ENCODE measurements around the gene CSTF1. TPM values are rescaled to one million over a fixed set of nuclear protein-coding genes. Genes with fewer than 3 reads are reported as not detected.

Gene CSTF1
- total RNA-seq, 4 donors from 2014 or later: 15.3 to 24.8 (median 20.2) TPM

- no peak for TF ChIP-seq CTCF (IDR thresholded peaks at IDR 0.05; ENCODE audit: low read depth)
These were observed 52.7 kb downstream of the CSTF1 start for GRCh38 chr20:56445130-56445529.

GRCh38 chr20:56445540-56445939 lies 53.1 kb downstream of the CSTF1 start:
- TF ChIP-seq CTCF (IDR thresholded peaks at IDR 0.05; ENCODE audit: low read depth): no peak

GRCh38 chr20:56447227-56447626 lies 54.8 kb downstream of the CSTF1 start:
- no peak for TF ChIP-seq CTCF (IDR thresholded peaks at IDR 0.05; ENCODE audit: low read depth)

- TF ChIP-seq CTCF (IDR thresholded peaks at IDR 0.05; ENCODE audit: low read depth): no peak
These were observed 57.0 kb downstream of the CSTF1 start for GRCh38 chr20:56449459-56449858.

GRCh38 chr20:56451056-56451765 lies 58.8 kb downstream of the CSTF1 start:
- TF ChIP-seq CTCF (IDR thresholded peaks at IDR 0.05; ENCODE audit: low read depth): no peak

GRCh38 chr20:56453352-56453751 lies 60.9 kb downstream of the CSTF1 start:
- TF ChIP-seq CTCF (IDR thresholded peaks at IDR 0.05; ENCODE audit: low read depth): no peak

- no peak for TF ChIP-seq CTCF (IDR thresholded peaks at IDR 0.05; ENCODE audit: low read depth)
These were observed 62.3 kb downstream of the CSTF1 start for GRCh38 chr20:56454754-56455153.

Other genes with a start within 250 kb of the CSTF1 start
- gene MC3R, start 143.9 kb upstream of the CSTF1 start, total RNA-seq: not detected
- 10 to 100 TPM; 46.3 to 69.4 (median 57.4) TPM for gene FAM210B, start 33.7 kb upstream of the CSTF1 start, total RNA-seq
- 1 to 10 TPM; 1.5 to 5.9 (median 2.3) TPM for gene AURKA, start 430 bp upstream of the CSTF1 start, total RNA-seq
- gene CASS4, start 19.6 kb downstream of the CSTF1 start, total RNA-seq: 10 to 100 TPM in 1 of 4 donors, 1 to 10 TPM in 2, under 1 TPM in 1; 0.94 to 16.5 (median 3.7) TPM
- 10 to 100 TPM; 43.2 to 76.6 (median 59.2) TPM for gene RTF2, start 76.0 kb downstream of the CSTF1 start, total RNA-seq
- 1 to 10 TPM in 1 of 4 donors, not detected in 3; 1.0 TPM for gene FAM209A, start 132.1 kb downstream of the CSTF1 start, total RNA-seq
- gene FAM209B, start 140.6 kb downstream of the CSTF1 start, total RNA-seq: not detected
- gene TFAP2C, start 236.7 kb downstream of the CSTF1 start, total RNA-seq: 1 to 10 TPM; 1.1 to 1.5 (median 1.3) TPM

All from subcutaneous adipose tissue (tissue), 4 donors.